T-helper 1 cell (primary cell): ENCODE results near the gene RARRES2.
"Not testable (repeated sequence)": the region's sequence is repeated elsewhere in the genome, so short reads cannot be mapped to it uniquely, and the experiment has no call there.

ENCODE experiments used
- DNase-seq, 5 donors: peaks; one replicate each; pipeline ENCODE4 v3.0.0-alpha.2; 2012 to 2020
- total RNA-seq, 4 donors: gene quantifications; one replicate each; lab custom pipeline; 2026; lab: John Stamatoyannopoulos, UW

Gene RARRES2
- 0 reads per million in 4 donors for total RNA-seq

- no peak for DNase-seq
These were observed at the start of gene RARRES2 for GRCh38 chr7:150341263-150342120. Gene RARRES2 (minus strand): TSS chr7:150341629. CDS start chr7:150340609, 1,020 bp downstream.

DNA sequence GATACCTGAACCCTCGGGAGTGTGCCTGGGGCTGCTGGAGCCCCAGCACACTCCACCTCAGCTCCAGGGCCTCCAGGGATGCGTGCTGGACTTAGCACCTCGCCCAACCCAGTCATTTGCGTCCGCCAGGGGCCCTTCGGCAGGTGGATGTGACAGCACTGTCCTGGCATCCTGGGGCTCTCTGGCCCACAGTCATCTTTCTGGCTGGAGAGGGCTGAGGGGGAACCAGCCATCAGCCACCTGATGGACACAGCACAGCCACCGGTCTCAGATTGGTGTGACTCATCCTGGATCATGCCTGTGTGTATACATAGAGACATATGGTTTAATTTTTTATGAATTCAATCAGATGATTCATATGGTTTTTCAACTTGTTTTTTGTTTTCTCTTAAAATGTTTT, 48.8 kb upstream of the RARRES2 start:
- no peak for DNase-seq

GRCh38 chr7:150389532-150389816, 48.0 kb upstream of the RARRES2 start:
- DNase-seq: no peak

DNA sequence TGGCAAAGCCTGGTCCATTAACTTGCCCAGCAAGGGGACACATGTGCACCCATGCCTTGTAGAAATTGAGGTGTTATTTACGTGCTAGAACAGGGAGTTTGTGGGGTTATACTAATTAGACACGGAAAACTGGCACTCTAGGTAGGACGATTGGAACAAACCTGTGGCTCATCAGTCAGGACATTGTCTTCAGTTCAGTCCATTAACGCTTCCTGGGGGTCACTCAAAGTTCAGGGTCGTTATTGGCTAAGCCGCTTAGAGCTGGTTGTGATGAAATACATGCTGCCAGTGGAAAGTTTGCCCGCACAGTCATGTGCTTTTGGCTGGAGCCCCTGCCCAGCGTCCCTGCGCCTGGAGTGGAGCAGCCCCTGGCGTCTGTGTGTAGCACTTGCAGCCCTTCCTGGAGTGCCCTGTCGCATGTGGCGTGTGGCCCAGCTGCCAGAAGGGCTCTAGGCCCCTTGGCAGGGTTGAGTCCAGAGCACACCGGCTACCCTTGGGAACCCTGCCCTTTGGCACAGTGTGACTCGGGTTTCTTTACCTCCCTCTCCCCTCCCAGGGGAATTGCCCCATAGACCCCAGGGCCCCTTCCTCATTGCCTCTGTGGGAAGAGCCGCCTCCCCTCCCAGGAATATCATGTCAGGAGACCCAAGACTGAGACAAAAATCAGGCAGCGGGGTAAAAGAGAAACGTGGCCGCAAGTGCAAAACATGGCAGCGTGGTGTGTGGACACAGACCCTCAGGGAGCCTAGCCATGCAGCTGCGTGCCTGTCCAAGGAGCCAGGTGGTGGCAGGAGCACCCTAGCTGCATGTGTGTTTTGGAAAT, 47.5 kb upstream of the RARRES2 start:
- DNase-seq: no peak

DNA sequence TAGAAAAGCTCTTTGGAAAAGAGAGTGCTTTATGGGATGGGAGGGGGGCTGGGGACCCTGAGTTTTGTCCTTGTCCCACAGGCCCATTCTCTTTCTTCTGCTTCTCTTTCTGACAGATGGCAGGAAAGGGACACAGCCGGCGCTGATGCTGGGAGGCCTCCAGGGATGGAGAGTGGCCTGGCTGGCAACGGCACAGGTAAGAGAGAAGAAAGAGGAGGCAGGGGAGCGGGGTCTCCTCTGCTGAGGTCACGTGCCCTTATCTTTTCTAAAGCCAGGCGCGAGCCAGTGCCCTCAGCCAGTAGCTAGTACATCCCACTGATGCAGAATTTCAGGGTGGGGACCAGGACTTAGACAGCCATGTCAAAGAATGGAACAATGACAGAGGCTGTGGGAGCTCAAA, 46.9 kb upstream of the RARRES2 start:
- DNase-seq: no peak

GRCh38 chr7:150385884-150386283, 44.5 kb upstream of the RARRES2 start:
- not testable (repeated sequence) for DNase-seq

- no peak for DNase-seq
These were observed 43.9 kb upstream of the RARRES2 start for GRCh38 chr7:150385302-150385723.

- no peak for DNase-seq
These were observed 43.2 kb upstream of the RARRES2 start for GRCh38 chr7:150384406-150385301.

- DNase-seq: no peak
These were observed 42.4 kb upstream of the RARRES2 start for GRCh38 chr7:150383710-150384397.

GRCh38 chr7:150382844-150383225, 41.4 kb upstream of the RARRES2 start:
- DNase-seq: no peak

DNA sequence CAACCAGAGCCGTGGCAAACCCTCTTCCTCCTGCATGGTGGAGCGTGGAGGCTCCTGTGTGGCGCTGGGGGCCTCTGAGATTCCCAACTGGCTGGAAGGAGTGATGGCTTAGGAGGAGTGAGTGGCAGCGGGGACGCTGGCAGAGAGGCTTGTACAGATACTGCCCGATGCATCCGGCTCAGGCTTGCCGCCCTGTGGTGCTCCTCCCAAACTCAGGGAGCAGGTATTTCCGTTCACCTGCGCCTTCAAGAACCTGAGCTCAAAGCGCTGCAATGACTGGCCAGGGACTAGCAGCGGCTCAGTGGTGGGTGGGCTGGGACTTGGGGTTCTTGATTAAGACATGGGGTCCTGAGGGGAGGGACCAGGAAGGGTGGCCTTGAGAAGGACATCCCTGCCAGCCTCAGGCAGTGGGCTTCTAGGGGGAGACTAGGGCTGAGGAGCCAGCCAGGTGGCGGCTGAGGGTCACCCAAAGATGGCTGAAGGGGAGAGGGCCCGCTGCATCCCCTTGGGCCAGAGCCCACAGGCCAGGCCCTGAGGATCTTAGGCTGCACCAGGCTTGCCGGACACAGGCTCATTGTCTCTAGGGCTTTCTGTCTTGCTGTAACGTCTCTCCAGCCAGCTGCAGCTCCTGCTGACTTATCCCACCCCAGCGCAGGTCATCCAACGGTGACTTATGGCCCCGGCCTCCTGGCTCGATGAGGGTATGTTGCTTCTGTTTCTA, 40.9 kb upstream of the RARRES2 start:
- DNase-seq: no peak

DNA sequence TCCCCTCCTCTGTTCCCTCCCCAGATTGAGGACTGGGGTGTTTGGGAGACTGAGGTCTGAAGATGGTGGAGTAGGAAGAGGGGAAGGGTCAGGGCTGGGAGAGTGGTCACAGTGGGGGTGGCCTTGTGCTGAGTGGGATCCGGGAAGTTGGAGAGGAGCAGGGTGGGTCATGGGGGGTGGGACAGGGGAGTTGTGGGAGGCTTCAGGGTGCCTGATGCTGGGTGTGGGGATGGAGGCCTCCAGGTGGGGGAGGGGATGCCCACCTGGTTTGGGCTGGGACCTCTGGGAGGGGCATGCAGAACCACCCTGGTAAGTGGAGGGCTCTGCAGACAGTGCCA, 40.3 kb upstream of the RARRES2 start:
- no peak for DNase-seq

DNA sequence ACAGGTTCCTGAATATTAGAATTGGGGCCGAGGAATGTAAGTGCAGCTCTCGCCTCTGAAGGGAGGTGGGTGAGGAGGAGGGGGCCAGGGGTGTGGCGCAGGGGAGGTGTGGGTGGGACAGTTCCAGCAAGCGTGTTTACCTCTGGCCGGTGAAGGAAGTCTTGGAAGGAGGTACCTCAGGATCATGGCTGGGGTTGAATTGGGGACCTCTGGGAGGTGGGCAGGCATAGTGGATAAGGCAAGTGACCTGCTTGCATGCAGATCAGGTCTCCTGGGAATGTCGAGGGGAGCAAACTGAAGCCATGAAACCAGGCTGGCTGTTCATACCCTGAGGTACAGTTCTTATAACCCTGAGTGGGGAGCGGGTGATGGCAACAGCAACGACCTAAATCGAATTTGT, 39.7 kb upstream of the RARRES2 start:
- no peak for DNase-seq

DNA sequence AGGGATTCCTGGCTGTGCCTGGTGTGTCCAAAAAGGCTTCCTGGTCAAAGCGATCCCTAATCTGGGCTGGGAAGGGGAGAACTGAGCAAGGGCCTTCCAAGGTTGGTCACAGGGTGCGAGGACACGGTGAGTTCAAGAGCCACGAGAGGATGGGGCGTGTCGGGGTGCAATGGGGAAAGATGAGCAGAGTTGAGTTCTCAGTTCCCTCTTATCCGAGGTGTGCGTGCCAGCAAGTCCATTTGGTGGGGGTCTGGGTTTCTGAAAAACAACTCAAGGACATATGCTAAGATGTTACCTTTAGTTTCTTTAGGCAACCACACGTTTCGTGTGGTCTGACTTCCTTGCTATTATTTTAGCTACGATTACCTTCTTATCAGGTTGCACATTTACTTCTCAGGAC, 39.0 kb upstream of the RARRES2 start:
- DNase-seq: no peak

DNA sequence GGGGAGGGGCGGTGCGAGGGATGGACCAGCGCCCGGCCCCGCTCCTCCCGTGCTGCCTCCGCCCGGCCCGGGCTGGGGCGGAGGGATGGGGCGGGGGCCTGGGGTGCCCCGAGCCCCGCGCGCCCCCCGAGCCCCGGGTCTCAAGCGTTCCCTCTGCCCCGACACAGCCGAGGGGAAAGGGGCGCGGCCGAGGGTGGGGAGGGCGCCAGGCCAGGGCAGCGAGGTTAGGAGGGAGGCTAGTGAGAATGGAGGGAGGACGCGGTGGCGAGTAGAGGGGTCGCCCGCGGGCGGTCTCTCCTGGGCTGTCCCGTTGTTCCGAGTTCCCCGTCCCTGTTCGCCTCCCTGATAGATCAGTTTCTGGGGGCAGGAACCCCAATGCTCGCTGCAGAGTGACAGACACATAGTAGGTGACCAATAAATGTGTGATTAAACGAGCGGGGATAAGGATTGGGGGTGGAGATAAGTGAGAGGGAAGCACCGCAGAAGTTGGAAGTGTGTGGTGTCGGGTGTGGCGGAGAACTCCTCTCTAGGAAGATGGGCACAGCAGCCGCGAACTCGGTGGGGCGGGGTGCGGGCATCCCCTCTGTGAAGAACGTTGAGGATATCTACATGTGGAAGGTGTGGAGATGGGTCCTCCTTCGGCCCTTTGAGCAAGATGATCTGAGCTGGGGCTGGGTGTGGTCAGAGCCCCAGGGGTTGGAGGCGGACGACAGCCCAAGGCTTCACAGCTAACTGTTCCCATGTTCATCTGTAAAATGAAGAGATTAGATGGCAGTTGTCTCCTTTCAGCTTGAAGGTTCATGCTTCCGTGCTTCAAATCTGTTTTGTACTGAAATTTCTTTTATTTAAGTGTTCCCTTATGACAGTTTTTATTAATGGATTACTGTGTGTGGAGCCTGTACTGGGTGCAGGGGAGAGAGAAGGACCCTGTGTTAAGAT, 38.3 kb upstream of the RARRES2 start:
- DNase-seq: no peak

DNA sequence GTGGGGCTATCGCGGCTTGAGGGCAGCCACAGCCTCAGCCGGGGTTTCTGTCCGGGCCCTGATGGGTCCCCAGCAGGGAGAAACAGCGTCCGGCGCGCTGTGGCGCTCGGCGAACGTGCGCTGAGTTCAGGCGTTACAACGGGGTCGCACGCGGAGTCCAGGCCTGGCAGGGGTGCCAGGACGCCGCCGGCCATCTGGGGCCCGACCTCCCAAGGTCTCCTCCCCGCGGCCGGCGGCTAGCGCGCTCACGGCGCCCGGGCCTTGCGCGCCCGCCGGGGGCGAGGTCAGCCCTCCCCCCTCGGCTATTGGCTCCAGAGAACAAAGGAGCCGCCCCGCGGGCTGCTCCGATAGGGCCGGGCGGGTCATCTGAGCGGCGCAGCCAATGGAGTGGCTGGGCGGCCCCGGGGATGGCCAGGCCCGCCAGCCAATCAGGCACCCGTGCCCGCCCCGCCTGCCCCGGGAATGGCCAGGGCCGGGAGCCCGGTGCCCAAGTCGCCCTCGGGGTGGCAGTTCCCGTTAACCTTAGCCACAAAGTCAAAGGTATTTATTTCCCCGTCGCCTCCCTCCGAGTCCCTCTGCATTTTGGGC, 37.5 kb upstream of the RARRES2 start, which contains the start of gene ZNF775:
TSS of gene ZNF775 (plus strand) at position 478 of the 588 bp plus-strand sequence. CDS start 9,141 bp downstream, outside the sequence.
- peak; percentile 86 to 94 (median 88) for DNase-seq

DNA sequence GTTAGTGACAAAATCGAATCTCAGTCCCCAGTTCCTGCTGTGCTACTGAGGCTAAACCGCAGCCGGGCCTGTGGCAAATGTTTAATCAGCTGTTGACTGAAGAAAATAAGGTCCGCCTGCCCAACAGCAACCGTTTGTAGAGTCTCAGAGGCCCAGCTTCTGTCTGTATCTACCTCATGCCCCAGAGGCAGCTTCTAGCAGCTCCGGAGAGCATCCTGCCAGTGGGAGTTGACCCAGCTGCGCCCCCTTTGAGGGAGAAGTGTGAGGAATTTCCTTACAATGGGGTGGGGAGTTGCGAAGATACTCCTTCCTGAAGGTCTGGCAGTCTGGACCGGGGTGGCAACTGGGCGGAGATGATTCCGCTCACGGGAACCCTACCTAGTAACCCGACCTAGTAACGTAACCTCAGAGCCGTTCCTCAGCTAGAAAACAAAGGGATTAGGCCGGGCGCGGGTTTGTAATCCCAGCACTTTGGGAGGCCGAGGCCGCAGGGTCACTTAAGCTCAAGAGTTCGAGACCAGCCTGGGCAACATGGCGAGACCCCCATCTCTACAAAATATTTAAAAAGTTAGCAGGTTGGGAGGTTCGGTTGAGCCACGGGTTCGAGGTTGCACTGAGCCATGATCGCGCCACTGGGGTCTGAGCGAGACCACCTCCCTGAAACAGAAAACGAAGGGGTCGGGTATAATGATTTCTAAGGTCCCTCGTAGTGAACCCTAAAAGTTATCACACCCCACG, 36.9 kb upstream of the RARRES2 start:
- peak in 4 of 5 donors; percentile 28 to 46 (median 33) for DNase-seq

DNA sequence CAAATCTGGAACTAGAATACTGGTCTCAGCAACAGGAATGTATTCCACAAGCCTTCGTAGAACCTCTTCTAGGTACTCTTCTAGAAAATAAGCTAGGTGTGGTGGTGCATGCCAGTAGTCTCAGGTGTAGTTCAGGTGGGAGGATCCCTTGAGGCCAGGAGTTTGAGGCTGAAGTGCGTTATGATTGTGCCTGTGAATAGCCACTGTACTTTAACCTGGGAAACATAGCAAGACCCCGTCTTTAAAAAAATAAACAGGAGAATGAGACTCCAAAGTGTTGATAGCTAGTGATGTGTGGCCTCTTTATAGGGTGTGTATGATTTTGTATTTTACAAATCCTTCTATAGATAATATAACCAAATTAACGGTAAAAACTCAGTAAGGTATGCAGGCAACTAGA, 36.2 kb upstream of the RARRES2 start:
- no peak for DNase-seq

GRCh38 chr7:150377196-150377595, 35.8 kb upstream of the RARRES2 start:
- DNase-seq: no peak
